HG02571 (cell line): ENCODE results near the gene ABAT.

Source experiments
- ATAC-seq: cut with Tn5 transposase; IDR thresholded peaks from one replicate; pipeline ENCODE4 v1.9.1; 2021; ENCODE audit warnings: mild to moderate bottlenecking, moderate library complexity; ENCODE audit not compliant: unreplicated experiment

The ABAT gene

GRCh38 chr16:8808009-8808408, 133.6 kb downstream of the ABAT start:
- ATAC-seq = no peak

- no peak for ATAC-seq
These were observed 134.4 kb downstream of the ABAT start for GRCh38 chr16:8808613-8809353.

- ATAC-seq = no peak
These were observed 137.9 kb downstream of the ABAT start for GRCh38 chr16:8812162-8812843.

- no peak for ATAC-seq
These were observed 139.8 kb downstream of the ABAT start for GRCh38 chr16:8814095-8814806.

- no peak for ATAC-seq
These were observed 142.7 kb downstream of the ABAT start for GRCh38 chr16:8816967-8817655.

GRCh38 chr16:8818504-8819270, 144.3 kb downstream of the ABAT start:
- peak; percentile 78 for ATAC-seq

- ATAC-seq = no peak
These were observed 145.1 kb downstream of the ABAT start for GRCh38 chr16:8819411-8820034.

- no peak for ATAC-seq
These were observed 148.0 kb downstream of the ABAT start for GRCh38 chr16:8822403-8822802.

- ATAC-seq = no peak
These were observed 152.0 kb downstream of the ABAT start for GRCh38 chr16:8826278-8826879.

GRCh38 chr16:8828541-8829165, 154.2 kb downstream of the ABAT start:
- ATAC-seq = no peak

GRCh38 chr16:8831450-8831849, 157.0 kb downstream of the ABAT start:
- no peak for ATAC-seq

GRCh38 chr16:8831871-8832716, 157.7 kb downstream of the ABAT start:
- ATAC-seq = no peak

GRCh38 chr16:8832717-8833105, 158.3 kb downstream of the ABAT start:
- ATAC-seq = no peak
